Effector CD4-positive, alpha-beta T cell (primary cell): Measurements from ENCODE around the gene ANO1.

Experiments used
- DNase-seq: peaks from one replicate; pipeline ENCODE4 v3.0.0-alpha.2; 2020

Gene ANO1

DNA sequence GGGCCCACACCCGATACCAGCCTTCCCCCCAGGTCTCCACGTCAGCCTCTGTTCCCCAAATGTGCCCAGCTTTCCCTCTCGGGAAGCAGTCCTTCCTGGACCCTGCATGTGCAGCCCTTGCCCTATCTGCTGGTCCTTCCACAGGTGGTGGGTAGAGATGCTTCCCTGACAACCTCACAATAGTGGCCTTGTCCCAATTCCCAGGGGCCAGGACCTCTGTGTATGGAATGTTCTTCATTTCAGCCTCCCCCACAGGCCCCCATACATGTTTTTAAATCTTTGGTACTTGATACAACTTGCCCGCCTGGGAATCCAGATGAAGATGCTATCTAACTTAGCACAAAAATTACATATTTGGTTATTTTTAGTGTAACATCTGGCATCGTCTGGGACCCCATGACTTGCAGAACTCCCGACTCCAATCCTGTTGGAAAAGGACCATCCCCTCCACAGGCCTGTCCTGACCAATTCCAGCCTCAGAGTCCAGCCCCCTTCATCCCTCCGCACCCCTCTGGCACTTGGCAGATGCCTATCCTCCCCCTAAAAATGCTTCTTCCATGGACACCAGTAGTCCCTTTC, 39.5 kb downstream of the ANO1 start:
- DNase-seq, result no peak

DNA sequence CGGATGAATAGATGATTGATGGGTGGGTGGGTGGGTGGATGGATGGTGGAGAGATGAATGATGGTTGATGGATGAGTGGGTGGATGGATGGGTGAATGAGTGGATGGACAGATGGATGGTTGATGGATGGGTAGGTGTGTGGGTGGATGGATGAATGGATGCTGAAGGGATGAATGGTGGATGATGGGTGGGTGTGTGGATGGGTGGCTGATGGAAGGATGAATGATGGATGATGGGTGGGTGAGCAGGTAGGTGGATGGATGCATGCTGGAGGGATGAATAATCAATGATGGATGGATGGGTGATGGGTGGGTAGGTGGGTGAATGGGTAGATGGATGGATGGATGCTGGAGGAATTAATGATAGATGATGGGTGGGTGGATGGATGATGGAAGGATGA, 40.5 kb downstream of the ANO1 start:
- no peak for DNase-seq

- no peak for DNase-seq
These were observed 41.4 kb downstream of the ANO1 start for GRCh38 chr11:70119502-70119901.

GRCh38 chr11:70120674-70121073, 42.6 kb downstream of the ANO1 start:
- DNase-seq, result no peak

DNA sequence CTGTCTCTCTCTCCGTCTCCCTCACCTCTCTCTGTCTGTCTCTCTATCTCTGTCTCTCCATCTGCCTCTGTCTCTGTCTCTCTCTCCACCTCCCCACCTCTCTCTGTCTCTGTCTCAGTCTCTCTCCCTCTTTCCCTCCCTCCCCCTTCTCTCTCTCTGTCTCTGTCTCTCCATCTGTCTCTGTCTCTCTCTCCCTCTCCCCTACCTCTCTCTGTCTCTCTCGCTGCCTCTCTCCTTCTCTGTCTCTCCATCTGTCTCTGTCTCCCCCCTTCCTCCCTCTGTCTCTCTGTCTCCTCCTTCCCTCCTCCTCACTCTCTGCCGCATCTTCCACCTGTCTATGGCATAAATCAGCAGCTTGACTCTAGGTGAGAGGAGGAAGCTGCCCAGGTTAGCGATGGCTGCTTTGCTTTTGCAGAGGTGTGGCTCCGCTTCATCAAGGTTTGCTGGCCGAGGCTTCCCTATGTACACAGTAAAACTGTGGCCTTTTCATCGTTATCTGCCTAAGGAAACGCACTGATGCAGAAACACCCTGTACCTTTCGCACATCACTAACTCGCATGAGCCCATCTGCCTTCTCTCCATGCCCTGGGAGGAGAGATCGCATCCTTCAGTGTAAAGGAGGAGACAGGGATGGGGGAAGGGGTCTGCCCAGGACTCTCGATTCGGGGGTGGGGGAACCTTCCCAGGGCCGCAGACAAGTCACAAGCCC, 44.5 kb downstream of the ANO1 start:
- no peak for DNase-seq

DNA sequence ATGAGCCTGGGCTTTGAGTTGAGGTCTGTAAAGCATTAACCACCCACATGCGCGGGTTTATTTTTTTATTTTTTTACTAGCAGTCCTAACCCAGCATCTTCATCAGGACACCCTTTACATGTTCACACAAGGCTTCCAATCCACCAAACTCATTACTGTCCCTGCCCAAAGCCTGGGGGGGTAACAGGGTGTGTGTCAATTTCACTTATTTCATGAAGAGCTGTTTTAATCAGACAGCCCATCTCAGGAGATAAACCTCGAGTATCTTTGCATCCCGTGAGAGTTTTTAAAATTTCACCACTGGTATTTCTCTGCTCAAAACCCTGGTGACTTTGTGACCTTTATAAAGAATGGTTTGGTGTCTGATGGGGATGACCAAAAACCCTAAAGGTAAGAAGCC, 45.6 kb downstream of the ANO1 start:
- no peak for DNase-seq

DNA sequence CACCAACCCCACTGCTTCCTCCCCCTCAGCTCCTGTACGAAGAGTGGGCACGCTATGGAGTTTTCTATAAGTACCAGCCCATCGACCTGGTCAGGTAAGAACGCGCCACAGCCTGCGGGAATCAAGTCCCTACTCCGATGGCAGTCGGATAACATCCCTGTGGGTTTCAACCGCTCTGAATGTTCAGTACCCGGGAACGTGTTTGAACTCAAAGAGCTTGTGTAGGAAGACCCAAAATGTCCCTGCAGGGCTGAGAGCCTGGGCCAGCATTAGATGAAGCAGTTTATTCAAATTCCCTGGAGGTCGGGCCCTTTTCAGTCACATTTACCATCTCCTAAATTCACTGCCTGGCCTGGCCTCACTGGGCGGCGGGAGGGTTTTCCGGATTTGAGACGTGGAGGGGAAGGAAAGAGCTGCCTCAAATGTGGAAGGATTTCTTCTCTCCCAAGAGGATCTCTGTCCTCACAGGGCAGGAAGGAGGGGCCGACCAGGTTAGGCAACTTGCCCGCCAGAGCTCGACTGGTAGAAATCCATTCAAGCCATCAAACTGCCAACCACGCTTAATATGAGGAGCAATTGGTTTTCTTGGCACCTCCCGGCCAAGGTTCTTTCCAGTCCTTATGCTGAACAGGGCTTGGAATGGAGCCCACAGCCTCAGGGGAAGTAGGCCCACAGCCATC, 46.3 kb downstream of the ANO1 start:
- no peak for DNase-seq

- no peak for DNase-seq
These were observed 48.4 kb downstream of the ANO1 start for GRCh38 chr11:70126494-70126893.

- DNase-seq, result no peak
These were observed 49.7 kb downstream of the ANO1 start for GRCh38 chr11:70127653-70128434.

DNA sequence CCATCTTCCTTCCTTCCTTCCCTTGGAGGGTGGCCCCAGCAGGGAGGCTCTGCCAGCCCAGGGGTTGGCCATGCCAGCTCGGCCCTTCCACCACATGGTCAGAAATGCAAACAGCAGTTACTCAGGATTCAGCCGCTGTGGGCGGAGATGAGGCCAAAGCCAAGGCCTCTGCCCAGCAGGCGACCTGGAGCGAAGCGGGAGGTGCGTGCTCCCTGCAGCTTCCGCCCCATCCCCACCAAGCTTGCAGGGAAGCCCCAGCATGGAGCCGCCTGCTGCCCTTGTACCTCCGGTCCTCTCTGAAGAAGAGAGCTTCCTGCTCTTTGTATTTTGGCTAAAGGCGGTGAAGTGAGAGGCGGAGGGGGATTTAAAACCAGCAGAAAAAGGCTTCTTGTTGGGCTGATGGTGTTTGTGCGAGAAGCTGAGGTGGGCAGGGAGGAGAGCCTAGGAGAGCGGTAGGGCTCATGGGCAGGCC, 50.4 kb downstream of the ANO1 start:
- no peak for DNase-seq

- DNase-seq, result no peak
These were observed 51.0 kb downstream of the ANO1 start for GRCh38 chr11:70129051-70129592.

- no peak for DNase-seq
These were observed 52.5 kb downstream of the ANO1 start for GRCh38 chr11:70130636-70131035.

GRCh38 chr11:70131606-70132190, 53.6 kb downstream of the ANO1 start:
- DNase-seq, result no peak

DNA sequence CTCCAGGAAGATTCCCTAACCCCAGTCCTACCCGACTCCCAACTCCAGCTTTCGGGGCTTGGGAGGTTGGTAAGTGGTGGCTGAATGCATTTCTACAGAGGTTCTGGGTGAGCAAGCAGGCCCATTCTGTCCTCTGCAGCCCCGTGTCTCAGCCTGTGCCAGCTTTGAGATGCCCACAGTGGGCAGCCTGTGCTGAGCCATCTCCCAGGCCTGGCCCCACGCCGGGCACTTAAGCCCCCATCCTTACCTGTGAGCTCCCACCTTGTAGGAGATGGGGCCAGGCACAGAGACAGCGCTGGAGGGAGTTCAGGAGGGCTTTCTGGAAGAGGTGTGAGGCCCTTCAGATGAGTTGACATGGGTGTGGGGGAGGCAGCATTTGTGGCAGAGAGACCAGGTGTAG, 54.5 kb downstream of the ANO1 start:
- DNase-seq, result no peak

GRCh38 chr11:70133771-70134335, 55.7 kb downstream of the ANO1 start:
- no peak for DNase-seq

GRCh38 chr11:70134490-70134889, 56.4 kb downstream of the ANO1 start:
- no peak for DNase-seq

DNA sequence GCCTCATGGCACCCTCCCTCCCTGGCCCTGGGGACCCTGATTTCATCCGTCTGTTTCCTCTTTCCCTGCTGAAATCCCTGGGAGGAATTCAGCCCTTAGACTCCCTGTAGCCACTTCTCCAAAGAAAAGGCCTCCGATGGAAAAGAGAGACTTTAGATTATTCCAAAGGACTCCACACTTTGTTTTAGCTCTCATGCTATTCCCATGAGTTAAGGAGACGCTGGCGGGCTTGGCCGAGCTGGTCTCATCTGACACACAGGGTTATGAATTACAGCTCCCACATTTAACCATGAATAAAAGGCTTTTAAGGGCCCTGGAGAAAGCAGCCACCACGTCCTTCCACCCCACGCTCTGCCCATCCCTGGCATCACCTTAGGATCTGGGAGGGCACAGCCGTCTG, 57.0 kb downstream of the ANO1 start:
- DNase-seq, result no peak

DNA sequence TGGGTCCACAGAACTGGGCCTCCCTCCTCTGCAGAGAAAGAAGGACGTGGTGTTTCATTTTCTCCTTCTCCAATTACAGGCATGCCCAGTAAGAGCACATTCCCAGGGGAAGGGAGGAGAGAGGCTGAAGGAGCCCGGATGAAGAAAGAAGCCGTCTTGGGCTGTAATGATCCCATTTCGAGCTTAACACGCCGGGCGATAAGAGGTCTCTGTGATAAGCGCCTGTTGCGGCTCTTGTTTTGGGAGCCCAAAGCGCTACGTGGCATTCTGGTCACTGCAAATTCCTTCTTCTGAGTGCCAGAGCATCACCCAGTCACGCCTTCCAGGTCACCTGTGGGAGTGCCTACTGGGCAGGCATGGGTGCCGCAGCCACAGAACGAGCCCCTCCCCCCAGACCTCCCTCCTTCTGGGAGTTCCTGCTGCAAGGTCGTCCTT, 57.5 kb downstream of the ANO1 start:
- no peak for DNase-seq

GRCh38 chr11:70137383-70137782, 59.3 kb downstream of the ANO1 start:
- no peak for DNase-seq

DNA sequence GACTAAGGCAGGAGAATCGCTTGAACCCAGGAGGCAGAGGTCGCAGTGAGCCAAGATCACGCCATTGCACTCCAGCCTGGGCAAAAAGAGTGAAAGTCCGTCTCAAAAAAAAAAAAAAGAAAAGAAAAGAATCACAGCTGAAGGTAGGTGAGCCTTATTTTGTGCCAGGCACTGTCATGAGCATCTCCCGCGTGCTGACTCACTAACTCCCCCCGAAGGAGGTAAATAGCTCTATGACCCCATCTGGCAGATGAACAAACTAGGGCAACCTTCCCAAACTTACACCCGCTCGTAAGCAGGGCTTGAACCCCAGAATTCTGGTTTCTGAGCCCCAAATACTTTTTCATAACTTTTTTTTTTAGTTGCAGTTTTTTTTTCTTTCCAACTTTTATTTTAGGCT, 60.3 kb downstream of the ANO1 start:
- no peak for DNase-seq

GRCh38 chr11:70139785-70140410, 61.8 kb downstream of the ANO1 start:
- no peak for DNase-seq
